ENCODE results near the gene HLA-DOB.

Gene HLA-DOB

GRCh38 chr6:32855467-32856174, 38.8 kb upstream of the HLA-DOB start:
- no peak for DNase-seq (ENCODE audit: low spot score)
- TF ChIP-seq, protein P1, sequence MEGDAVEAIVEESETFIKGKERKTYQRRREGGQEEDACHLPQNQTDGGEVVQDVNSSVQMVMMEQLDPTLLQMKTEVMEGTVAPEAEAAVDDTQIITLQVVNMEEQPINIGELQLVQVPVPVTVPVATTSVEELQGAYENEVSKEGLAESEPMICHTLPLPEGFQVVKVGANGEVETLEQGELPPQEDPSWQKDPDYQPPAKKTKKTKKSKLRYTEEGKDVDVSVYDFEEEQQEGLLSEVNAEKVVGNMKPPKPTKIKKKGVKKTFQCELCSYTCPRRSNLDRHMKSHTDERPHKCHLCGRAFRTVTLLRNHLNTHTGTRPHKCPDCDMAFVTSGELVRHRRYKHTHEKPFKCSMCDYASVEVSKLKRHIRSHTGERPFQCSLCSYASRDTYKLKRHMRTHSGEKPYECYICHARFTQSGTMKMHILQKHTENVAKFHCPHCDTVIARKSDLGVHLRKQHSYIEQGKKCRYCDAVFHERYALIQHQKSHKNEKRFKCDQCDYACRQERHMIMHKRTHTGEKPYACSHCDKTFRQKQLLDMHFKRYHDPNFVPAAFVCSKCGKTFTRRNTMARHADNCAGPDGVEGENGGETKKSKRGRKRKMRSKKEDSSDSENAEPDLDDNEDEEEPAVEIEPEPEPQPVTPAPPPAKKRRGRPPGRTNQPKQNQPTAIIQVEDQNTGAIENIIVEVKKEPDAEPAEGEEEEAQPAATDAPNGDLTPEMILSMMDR (IDR thresholded peaks at IDR 0.05; ENCODE audit: extremely low read depth, missing control alignments), result no peak

DNA sequence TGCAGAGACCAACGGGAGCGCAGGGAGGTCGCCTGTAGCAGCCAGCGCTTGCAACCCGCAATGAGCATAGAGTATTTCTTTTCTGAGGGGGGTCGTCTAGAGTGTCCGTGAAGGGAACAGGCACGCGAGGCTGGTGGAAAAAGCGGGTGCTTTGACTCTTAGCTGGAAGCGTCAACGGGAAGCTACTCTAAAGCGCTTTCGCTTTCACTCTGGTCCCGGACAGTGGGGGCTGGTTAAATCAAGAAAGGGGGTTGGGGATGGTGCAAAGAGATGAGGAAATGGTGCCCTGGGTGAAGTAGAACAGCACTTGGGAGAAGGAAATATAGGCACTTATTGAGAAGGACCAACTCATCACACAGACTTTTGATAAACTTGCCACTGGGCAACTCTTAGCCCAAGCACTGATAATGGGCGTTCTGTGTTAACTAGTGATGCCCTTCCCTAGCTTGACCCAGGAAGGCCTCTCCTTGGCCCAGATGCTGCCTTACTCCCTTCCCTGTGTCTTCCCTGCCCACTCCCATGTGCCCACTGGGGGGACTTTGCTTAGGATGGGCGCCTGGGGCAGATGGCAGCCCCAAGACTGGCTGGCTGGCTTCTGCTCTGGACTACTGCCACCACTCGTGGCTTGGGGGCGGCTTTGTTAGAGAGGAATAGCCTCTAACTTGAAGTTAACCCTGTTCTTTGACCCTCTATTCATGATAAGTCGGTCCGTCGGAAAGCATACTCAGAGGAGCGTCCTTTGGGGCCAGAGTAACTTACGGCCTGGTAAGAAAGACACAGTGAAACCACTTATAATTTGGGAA, 37.8 kb upstream of the HLA-DOB start:
- TF ChIP-seq, protein P1 (IDR thresholded peaks at IDR 0.05; ENCODE audit: extremely low read depth, missing control alignments), result no peak
- peak; percentile 72 for DNase-seq (ENCODE audit: low spot score)

DNA sequence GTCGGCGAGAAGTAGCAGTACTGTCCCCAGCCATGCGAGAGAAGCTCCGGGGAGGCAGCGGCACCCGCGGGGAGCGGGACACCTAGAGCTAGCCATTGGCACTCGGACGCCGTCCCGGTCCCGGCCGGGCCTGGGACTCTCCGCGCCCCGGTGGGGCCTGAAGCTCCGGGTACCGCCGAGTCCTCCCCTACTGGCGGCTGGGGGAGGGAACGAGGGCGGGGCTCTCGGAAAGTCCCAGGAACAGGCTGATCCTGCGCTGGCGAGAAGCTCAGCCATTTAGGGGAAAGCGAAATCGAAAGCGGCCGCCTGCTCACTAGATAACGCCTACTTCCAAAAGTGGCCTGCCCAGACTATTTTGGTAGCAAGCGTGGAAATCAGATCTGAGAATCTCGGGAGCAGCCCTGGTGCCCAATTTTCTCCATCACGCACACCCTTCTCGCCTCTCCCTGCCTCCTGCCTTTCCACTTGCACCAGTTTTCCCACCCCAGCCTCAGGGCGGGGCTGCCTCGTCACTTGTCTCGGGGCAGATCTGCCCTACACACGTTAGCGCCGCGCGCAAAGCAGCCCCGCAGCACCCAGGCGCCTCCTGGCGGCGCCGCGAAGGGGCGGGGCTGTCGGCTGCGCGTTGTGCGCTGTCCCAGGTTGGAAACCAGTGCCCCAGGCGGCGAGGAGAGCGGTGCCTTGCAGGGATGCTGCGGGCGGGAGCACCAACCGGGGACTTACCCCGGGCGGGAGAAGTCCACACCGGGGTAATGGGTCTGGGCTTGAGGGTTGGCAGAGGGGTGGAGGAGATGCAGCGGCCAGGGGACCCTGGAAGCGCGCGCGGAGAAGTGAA, 37.0 kb upstream of the HLA-DOB start, which contains the start of the genes PSMB9 and TAP1:
TSS of gene PSMB9 (plus strand) at position 652 of the 835 bp plus-strand sequence. CDS start at position 690, 38 bp downstream.
TSS of gene TAP1 (minus strand) at position 164 of the 835 bp plus-strand sequence. CDS start at position 96, 68 bp downstream.
- TF ChIP-seq, protein P1 (IDR thresholded peaks at IDR 0.05; ENCODE audit: extremely low read depth, missing control alignments), result peak; percentile 84
- peak; percentile 95 for DNase-seq (ENCODE audit: low spot score)

- DNase-seq (ENCODE audit: low spot score), result peak; percentile 66
- TF ChIP-seq, protein P1 (IDR thresholded peaks at IDR 0.05; ENCODE audit: extremely low read depth, missing control alignments), result no peak
Observed at GRCh38 chr6:32852844-32853540, 36.2 kb upstream of the HLA-DOB start.

- TF ChIP-seq, protein P1 (IDR thresholded peaks at IDR 0.05; ENCODE audit: extremely low read depth, missing control alignments), result no peak
- no peak for DNase-seq (ENCODE audit: low spot score)
Observed at GRCh38 chr6:32852018-32852843, 35.4 kb upstream of the HLA-DOB start.

DNA sequence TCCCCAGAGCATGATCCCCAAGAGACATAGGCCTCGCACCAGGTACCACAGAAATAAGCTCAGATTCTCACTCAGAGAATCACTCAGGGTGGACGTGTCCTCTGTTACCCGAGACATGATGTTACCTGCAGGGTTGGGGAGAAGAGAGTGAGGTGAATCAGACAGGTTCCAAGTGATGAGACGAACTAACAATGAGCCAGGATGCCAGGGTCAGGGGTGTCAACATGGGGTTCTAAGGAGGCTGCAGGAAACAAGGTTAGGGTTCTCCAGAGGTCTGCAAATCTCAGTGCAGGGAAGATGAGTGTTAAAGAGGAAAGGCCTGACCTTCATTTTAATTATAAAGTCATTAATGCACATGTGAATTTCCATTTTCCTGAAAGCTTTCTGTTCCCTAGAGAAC, 34.2 kb upstream of the HLA-DOB start:
- TF ChIP-seq, protein P1 (IDR thresholded peaks at IDR 0.05; ENCODE audit: extremely low read depth, missing control alignments), result no peak
- no peak for DNase-seq (ENCODE audit: low spot score)
